Ovary (tissue), 3 donors: Measurements from ENCODE around the gene MKNK1.

Experiments used
- EP300 ChIP-seq: sonication (generic); formaldehyde crosslinking; IDR thresholded peaks from one replicate; pipeline ENCODE4 v1.6.1; 2017; ENCODE audit warnings: antibody characterized with exemption
- POLR2A ChIP-seq: fragments of 450-650 bp; IDR thresholded peaks from one replicate; pipeline ENCODE4 v1.6.1; 2017; ENCODE audit warnings: antibody characterized with exemption, mild to moderate bottlenecking, moderate library complexity
- TF ChIP-seq, protein P1 (sequence below), 3 donors: fragments of 450-650 bp in 2 of 3; fragments of 200-600 bp in 1 of 3; IDR thresholded peaks; one replicate each; pipeline versions ENCODE4 v1.5.1 to v1.8.0; 2016 to 2022; ENCODE audit warnings: antibody characterized with exemption in 3 of 3, mild to moderate bottlenecking in 1 of 3
- donor health status: DM: no; HTN: no; CAD: no.

DNA sequence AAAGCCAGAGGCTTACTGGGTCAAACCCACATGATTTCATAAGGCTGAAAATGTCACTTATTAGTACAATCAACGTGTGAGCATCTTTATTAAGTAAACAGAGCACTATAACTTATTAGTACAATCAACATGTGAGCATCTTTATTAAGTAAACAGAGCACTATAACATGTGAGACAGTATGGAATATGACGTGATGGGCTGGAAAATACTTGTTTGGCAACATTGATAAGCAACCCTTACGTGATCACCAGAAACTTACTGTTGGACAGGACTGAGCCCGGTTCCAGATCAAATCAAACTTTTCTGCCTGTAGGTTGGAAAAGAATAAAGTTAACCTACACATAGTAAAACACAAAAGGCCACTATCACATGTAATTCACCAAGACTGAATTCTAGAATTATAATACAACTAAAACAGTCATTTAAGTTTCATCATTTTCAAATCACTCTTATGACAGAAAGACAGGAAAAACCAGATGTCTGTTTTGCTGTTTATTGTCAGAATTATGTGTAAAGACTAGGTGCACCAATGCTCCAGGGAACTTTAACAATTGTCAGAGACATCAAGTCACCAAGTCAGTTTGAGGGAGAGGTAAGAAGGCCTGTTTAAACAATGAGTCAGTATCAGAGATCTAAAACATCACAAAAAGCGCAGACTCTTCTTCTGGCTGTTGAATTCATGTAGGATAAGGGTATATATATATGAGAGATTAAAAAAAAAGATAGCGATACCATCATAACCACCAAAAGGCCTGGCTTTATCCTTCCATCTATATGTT, 48.4 kb upstream of the MKNK1 start:
- TF ChIP-seq, protein P1, sequence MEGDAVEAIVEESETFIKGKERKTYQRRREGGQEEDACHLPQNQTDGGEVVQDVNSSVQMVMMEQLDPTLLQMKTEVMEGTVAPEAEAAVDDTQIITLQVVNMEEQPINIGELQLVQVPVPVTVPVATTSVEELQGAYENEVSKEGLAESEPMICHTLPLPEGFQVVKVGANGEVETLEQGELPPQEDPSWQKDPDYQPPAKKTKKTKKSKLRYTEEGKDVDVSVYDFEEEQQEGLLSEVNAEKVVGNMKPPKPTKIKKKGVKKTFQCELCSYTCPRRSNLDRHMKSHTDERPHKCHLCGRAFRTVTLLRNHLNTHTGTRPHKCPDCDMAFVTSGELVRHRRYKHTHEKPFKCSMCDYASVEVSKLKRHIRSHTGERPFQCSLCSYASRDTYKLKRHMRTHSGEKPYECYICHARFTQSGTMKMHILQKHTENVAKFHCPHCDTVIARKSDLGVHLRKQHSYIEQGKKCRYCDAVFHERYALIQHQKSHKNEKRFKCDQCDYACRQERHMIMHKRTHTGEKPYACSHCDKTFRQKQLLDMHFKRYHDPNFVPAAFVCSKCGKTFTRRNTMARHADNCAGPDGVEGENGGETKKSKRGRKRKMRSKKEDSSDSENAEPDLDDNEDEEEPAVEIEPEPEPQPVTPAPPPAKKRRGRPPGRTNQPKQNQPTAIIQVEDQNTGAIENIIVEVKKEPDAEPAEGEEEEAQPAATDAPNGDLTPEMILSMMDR (IDR thresholded peaks at IDR 0.05) = no peak
- TF ChIP-seq POLR2A = no peak
- no peak for TF ChIP-seq EP300
